Mesothelial cell of epicardium (in vitro differentiated cells): ENCODE data around the gene AGO3. TPM values are rescaled to one million over a fixed set of nuclear protein-coding genes. Genes with fewer than 3 reads are reported as not detected.
A peak's percentile ranks its signal among the peaks of the same experiment; 100 is the strongest.

Experiments used
- DNase-seq, 2 experiments: peaks; one replicate each; pipeline ENCODE4 v3.0.0; 2021; ENCODE audit warnings: low spot score in 2 of 2; ENCODE audit not compliant: unreplicated experiment in 2 of 2
- H3K27ac Mint-ChIP-seq: 2 replicates; pipeline ENCODE4 v1.8.0; 2021; ENCODE audit warnings: mixed read lengths
- H3K27me3 Mint-ChIP-seq: 2 replicates; pipeline ENCODE4 v1.8.0; 2021; ENCODE audit warnings: low read depth, mixed read lengths
- H3K36me3 Mint-ChIP-seq: 2 replicates; pipeline ENCODE4 v1.8.0; 2021; ENCODE audit warnings: mixed read lengths
- H3K4me1 Mint-ChIP-seq: 2 replicates; pipeline ENCODE4 v1.8.0; 2021; ENCODE audit warnings: mixed read lengths
- H3K4me3 Mint-ChIP-seq: 2 replicates; pipeline ENCODE4 v1.8.0; 2021; ENCODE audit warnings: mild to moderate bottlenecking, moderate library complexity, mixed read lengths
- H3K9me3 Mint-ChIP-seq: 2 replicates; pipeline ENCODE4 v1.8.0; 2021; ENCODE audit warnings: mixed read lengths
- CTCF ChIP-seq: fragments of 200-600 bp; sonication (generic); IDR thresholded peaks from one replicate; pipeline ENCODE4 v1.5.0; 2021; ENCODE audit warnings: antibody characterized with exemption; ENCODE audit not compliant: unreplicated experiment
- total RNA-seq: library from RNA; stranded (reverse); gene quantifications from 3 replicates; pipeline ENCODE4 v1.2.1, GENCODE V29; 2021

The AGO3 gene
- total RNA-seq, 1 donor from 2014 or later: 52.2 TPM

- Mint-ChIP-seq H3K27ac (peak overlapping the region; percentile 85), H3K36me3 (no peaks in the 10 kb centered on the region), H3K9me3 (no peaks in the 10 kb centered on the region), H3K4me1 (peaks cover 39% of the 10 kb centered on the region), H3K27me3 (no peaks in the 10 kb centered on the region), H3K4me3 (no peak overlapping the region)
- no peak for TF ChIP-seq CTCF
- no peak for DNase-seq
Measured at GRCh38 chr1:35935442-35936388, 4.8 kb downstream of the AGO3 start.

DNA sequence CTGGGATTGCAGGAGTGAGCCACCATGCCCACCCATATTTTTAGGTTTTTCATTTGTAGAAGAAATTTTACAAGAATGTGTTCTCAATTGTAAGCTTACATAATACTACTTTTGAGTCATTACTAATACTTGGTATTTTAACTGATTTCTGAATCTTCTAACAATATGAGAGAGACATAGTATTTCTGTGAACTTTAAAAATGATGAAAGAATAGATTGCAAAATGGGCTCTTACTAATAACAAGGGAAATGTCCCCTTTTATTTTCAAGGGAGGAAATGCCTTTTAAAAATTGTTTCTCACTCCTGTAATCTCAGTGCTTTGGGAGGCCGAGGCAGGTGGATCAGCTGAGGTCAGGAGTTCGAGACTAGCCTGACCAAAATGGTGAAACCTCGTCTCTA, 5.9 kb downstream of the AGO3 start:
- no peaks in the 10 kb centered on the region for H3K9me3 Mint-ChIP-seq
- no peaks in the 10 kb centered on the region for H3K36me3 Mint-ChIP-seq
- no peak for DNase-seq
- peaks cover 36% of the 10 kb centered on the region for H3K4me1 Mint-ChIP-seq
- H3K4me3 Mint-ChIP-seq: no peak overlapping the region
- peak overlapping the region; percentile 84 for H3K27ac Mint-ChIP-seq
- H3K27me3 Mint-ChIP-seq: no peaks in the 10 kb centered on the region
- no peak for TF ChIP-seq CTCF

GRCh38 chr1:35939484-35939883, 8.6 kb downstream of the AGO3 start:
- Mint-ChIP-seq H3K9me3 (no peaks in the 10 kb centered on the region), H3K27me3 (no peaks in the 10 kb centered on the region), H3K27ac (no peak overlapping the region), H3K36me3 (no peaks in the 10 kb centered on the region), H3K4me1 (peaks cover 17% of the 10 kb centered on the region), H3K4me3 (no peak overlapping the region)
- DNase-seq: no peak
- no peak for TF ChIP-seq CTCF

DNA sequence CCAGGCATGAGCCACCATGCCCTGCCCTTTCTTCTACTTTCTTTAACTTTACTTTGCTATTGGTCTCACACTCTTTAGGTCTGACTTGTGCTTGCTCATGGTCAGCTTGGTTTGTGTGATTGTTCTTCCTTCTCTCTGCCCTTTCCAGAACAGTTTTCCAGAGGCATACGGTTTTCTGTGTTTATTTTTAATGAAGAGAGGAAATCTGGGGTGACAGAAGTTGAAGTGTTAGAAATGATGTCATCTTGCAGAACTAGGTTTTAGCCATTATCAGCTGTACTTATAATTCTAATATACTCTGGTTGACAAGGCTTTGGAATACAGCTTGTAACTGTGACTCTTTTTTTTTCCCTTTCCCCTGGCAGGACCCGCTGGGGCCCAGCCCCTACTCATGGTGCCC, 14.4 kb downstream of the AGO3 start:
- no peak for TF ChIP-seq CTCF
- H3K36me3 Mint-ChIP-seq: no peaks in the 10 kb centered on the region
- peaks cover 4% of the 10 kb centered on the region for H3K4me1 Mint-ChIP-seq
- no peak overlapping the region for H3K4me3 Mint-ChIP-seq
- DNase-seq: no peak
- no peaks in the 10 kb centered on the region for H3K9me3 Mint-ChIP-seq
- H3K27ac Mint-ChIP-seq: no peak overlapping the region
- H3K27me3 Mint-ChIP-seq: no peaks in the 10 kb centered on the region

- no peak overlapping the region for H3K27ac Mint-ChIP-seq
- H3K36me3 Mint-ChIP-seq: peaks cover 3% of the 10 kb centered on the region
- H3K27me3 Mint-ChIP-seq: no peaks in the 10 kb centered on the region
Measured at GRCh38 chr1:35947547-35947946, 16.6 kb downstream of the AGO3 start.

More at GRCh38 chr1:35947547-35947946, 16.6 kb downstream of the AGO3 start:
- H3K9me3 Mint-ChIP-seq: no peaks in the 10 kb centered on the region
- H3K4me3 Mint-ChIP-seq: no peak overlapping the region
- TF ChIP-seq CTCF: no peak
- DNase-seq: no peak
- H3K4me1 Mint-ChIP-seq: peaks cover 2% of the 10 kb centered on the region
